ENCODE data around the gene CNOT6.

The CNOT6 gene

DNA sequence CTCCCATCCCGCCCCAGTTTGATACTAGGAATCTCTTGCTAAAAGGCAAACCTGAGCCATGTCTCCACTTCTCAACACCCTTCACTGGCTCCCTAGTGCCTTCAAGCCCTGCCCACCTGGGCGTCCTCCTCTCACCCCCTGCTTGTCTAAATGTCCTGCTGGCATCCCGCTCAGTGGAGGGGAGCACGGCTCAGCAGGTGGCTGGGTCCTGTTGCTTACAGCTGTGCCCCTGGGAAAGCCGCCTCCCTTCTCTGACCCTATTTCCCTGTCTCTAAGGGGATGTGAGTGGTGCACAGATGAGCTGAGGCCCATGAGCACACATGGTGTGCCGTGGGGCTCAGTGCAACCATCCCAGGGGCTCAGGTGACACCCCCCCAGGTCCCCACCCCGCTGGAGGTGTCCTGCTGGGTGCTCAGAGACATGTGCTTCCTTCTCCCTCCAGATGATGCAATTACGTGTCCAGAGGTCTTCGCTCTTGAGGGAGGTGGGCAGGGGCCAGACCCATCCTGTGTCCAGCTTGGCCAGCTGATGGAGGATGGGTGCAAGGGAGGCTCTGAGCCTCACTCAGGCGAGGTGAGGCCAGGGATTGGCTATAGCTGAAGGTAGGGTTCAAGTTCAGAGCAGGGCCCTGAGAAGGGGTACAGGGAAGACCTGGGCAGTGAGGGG lies 131.1 kb downstream of the CNOT6 start:
- no peak for DNase-seq

GRCh38 chr5:180625791-180626660 lies 131.8 kb downstream of the CNOT6 start:
- DNase-seq = no peak

GRCh38 chr5:180626661-180627385 lies 132.6 kb downstream of the CNOT6 start:
- no peak for DNase-seq

GRCh38 chr5:180627386-180628120 lies 133.4 kb downstream of the CNOT6 start:
- DNase-seq = no peak
